Measurements from ENCODE around the gene IPO13.

Gene IPO13, protein sequence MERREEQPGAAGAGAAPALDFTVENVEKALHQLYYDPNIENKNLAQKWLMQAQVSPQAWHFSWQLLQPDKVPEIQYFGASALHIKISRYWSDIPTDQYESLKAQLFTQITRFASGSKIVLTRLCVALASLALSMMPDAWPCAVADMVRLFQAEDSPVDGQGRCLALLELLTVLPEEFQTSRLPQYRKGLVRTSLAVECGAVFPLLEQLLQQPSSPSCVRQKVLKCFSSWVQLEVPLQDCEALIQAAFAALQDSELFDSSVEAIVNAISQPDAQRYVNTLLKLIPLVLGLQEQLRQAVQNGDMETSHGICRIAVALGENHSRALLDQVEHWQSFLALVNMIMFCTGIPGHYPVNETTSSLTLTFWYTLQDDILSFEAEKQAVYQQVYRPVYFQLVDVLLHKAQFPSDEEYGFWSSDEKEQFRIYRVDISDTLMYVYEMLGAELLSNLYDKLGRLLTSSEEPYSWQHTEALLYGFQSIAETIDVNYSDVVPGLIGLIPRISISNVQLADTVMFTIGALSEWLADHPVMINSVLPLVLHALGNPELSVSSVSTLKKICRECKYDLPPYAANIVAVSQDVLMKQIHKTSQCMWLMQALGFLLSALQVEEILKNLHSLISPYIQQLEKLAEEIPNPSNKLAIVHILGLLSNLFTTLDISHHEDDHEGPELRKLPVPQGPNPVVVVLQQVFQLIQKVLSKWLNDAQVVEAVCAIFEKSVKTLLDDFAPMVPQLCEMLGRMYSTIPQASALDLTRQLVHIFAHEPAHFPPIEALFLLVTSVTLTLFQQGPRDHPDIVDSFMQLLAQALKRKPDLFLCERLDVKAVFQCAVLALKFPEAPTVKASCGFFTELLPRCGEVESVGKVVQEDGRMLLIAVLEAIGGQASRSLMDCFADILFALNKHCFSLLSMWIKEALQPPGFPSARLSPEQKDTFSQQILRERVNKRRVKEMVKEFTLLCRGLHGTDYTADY

DNA sequence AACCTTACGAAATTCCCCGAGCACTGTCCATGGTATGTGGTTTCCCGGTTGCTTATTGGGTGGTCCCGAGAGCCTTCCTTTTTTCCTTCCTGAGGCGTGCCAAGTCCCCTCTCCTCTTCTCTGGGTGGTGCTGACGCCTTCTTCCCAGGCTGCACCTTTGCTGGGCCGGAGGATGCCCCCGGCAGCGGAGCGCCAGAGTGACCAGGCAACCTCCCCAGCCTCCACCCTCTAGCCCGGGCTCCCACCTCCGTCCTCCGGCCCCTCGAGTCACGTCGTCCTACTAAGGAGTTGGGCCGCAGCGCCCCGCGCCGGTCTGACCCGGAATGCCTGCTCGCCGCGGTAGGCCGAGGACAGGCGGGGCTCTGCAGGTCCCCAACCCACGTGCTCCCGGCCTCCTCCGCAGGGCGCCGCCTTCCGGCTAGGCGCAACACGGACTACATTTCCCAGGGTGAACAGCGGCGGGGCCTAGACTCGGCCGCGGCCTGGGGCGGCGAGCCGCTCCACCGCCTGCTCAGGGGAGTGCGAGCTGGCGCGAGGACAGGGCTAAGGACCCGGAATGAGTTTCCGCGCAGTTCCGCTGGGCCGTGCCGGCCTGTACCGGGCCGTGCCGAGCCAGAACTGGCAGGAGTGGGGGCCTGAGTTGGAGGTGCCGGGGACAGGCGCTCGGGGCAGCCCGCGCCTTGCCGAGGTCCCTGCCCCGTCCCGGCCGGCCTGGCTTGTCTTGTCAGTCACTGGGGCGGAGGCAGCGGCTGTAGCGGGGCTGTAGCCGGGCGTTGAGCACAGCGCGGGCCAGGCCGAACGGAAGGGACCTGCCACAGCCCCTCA is at the start of gene IPO13:
TSS of gene IPO13 (plus strand) at position 715 of the 825 bp plus-strand sequence. CDS start 651 bp downstream, outside the sequence.
- Mint-ChIP-seq H3K9me3 (no peaks in the 10 kb centered on the region), H3K27ac (peak within 1 kb of the TSS; percentile 99), H3K4me1 (peaks cover 58% of the 10 kb centered on the region), H3K27me3 (no peaks in the 10 kb centered on the region), H3K4me3 (peak within 1 kb of the TSS; percentile 91 to 98)
- peak; percentile 97 for ATAC-seq
- DNase-seq = peak; percentile 98

DNA sequence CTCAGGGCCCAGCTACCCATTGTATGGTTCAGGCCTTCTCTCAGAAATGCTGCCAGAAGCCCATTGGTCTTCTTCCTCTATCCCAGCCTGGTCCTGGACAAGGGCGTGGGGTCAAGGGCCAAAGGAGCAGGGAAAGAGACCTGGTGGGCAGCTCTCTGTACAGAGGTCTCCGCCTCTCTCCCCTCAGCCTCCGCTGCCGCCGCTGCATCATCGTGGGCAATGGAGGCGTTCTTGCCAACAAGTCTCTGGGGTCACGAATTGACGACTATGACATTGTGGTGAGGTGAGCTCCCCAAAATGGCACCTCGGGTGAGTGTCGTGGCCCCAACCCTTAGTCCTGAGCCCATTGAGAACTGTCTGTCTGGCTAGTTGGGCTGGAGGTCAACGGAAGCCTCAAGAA is 47.8 kb upstream of the IPO13 start:
- H3K9me3 Mint-ChIP-seq = no peaks in the 10 kb centered on the region
- ATAC-seq (no peak), DNase-seq (no peak)
- no peaks in the 10 kb centered on the region for H3K27me3 Mint-ChIP-seq
- peak overlapping the region; percentile 49 to 60 for H3K27ac Mint-ChIP-seq
- no peak overlapping the region for H3K4me3 Mint-ChIP-seq
- no peaks in the 10 kb centered on the region for H3K4me1 Mint-ChIP-seq

DNA sequence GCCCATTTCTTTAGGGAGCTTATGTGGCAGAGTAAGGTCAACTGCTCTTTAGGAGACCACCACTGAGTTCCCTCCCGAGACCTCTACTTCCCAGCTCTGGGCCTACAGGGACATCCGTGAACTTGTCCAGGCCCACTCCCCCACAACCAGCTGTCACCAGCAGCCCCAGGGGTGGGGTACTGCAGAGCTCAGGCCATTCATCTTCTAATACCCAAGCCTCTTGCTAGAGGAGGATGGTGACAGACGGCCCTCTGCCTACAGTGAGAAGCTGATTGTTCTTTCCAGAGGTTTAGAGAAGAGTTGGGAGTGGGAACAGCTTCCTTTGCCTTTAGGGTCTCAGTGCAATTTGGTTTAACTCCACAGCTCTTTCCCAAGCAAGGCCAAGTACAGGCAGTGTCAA is 46.4 kb upstream of the IPO13 start:
- Mint-ChIP-seq H3K27ac (peak overlapping the region in 1 of 2 donors; percentile 63), H3K27me3 (no peaks in the 10 kb centered on the region), H3K4me1 (no peaks in the 10 kb centered on the region), H3K9me3 (no peaks in the 10 kb centered on the region), H3K4me3 (no peak overlapping the region)
- DNase-seq = no peak
- peak; percentile 18 for ATAC-seq

DNA sequence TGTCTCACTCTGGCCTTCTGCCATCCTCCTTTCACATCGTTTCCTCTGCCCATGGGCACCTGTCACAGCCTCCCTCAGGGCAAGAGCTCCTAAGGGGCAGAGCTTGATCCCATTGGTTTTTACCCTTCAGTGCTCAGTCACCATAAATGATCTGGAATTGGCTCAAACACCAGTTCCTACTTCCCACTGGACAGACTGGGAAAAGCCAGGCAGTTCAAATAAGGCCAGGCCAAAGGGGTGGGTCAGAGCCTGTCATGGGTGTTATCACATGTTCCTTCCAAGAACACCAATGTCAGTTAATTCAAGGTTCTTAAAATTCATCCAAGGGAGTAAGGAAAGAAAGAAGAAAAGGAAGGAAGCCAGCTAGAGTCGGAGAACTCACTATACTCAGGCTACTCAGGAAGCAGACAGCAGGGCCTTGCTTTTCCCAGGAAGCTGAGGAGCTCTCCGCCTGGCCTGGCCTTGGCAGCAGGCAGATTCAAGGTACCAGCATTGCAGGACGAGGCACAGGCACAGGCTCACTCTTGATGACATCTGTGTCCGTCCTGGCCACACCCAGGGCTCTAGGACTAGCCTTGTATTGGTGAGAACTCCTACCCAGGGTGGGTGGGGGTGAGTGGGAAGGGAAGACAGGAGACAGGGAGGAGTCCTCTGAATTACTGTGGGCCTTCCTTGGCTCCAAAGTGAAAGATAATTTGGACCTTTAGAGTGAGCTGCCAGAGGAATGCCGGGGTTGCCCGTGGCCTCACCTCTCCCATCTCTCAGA is 45.4 kb upstream of the IPO13 start:
- Mint-ChIP-seq H3K27ac (no peak overlapping the region), H3K9me3 (no peaks in the 10 kb centered on the region), H3K4me3 (no peak overlapping the region), H3K4me1 (no peaks in the 10 kb centered on the region), H3K27me3 (no peaks in the 10 kb centered on the region)
- DNase-seq = no peak
- no peak for ATAC-seq

DNA sequence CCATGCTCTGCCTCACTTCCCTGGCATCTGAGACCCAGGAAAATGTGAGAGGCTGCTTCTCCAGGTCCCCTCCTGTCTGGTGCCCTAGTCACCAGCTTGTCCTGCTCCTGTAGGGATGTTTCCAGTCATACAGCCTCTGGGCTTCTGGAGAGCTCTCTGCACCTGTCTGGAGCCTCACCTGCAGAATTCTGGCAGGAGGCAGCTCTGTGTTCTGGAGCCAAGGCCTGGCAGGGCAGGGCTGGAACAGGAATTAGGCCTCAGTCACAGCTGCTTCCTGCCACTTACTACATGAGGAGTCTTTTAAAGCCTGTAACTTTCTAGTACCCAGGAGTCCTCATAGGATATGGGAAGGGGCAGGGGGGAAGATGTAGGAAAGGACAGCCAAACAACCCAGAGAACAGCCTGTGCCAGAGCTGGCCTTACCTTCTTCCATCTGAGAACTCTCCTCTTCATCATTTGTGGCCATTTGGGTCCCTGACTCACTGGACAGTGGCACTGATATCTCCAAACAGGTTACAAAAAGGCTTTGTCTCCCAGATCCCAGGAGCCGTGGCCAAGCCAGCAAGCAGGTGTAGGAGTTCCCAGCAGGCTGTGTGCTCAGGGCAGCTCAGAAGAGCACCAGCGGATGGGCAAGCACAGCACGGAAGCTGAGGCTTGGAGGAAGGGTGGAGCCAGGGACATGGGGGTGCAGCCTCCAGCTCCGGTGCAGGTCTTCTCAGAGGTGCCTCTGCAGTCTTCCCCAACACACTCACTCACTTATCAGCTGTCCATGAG is 44.5 kb upstream of the IPO13 start:
- H3K4me1 Mint-ChIP-seq = no peaks in the 10 kb centered on the region
- peak overlapping the region; percentile 27 to 88 for H3K27ac Mint-ChIP-seq
- H3K4me3 Mint-ChIP-seq = no peak overlapping the region
- no peak for DNase-seq
- ATAC-seq = no peak
- H3K9me3 Mint-ChIP-seq = no peaks in the 10 kb centered on the region
- H3K27me3 Mint-ChIP-seq = no peaks in the 10 kb centered on the region

DNA sequence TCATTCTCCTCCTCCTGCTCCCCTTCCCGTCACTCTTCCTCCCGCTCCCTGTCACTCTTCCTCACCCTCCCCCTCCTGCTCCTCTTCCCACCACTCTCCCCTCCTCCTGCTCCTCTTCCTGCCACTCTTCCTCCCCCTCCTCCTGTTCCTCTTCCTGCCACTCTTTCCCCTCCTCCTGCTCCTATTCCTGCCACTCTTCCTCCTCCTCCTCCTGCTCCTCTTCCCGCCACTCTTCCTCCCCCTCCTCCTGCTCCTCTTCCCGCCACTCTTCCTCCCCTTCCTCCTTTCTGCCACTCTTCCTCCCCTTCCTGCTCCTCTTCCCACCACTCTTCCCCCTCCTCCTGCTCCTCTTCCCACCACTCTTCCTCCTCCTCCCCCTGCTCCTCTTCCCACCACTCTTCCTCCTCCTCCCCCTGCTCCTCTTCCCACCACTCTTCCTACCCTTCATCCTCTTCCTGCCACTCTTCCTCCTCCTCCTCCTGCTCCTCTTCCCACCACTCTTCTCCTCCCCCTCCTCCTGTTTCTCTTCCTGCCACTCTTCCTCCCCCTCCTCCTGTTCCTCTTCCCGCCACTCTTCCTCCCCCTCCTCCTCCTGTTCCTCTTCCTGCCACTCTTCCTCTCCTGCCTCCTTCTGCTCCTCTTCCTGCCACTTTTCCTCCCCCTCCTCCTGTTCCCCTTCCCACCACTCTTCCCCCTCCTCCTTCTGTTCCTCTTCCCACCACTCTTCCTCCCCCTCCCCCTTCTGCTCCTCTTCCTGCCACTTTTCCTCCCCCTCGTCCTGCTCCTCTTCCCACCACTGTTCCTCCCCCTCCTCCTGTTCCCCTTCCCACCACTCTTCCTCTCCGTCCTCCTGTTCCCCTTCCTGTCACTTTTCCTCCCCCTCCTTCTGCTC is 41.8 kb upstream of the IPO13 start:
- no peaks in the 10 kb centered on the region for H3K27me3 Mint-ChIP-seq
- H3K9me3 Mint-ChIP-seq = no peaks in the 10 kb centered on the region
- DNase-seq (no peak), ATAC-seq (no peak)
- no peaks in the 10 kb centered on the region for H3K4me1 Mint-ChIP-seq
- no peak overlapping the region for H3K4me3 Mint-ChIP-seq
- no peak overlapping the region for H3K27ac Mint-ChIP-seq

DNA sequence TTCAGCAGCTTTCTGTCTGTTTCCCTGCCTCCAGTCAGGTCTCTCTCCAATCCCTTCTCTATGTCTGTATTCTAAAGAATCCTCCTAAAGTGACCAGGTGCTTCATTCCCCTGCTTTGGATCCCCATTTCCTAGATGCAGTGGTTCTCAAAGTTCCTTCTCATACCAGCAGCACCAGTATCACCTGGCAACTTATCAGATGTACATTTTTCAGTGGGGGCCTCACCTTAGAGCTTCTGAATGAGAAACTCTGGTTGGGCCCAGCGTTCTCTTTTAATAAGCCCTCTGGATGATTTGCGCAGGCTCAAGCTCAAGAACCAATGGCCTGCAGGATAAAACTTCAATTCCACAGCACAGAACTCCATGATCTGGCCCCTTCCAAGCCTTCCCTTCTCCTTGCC is 38.5 kb upstream of the IPO13 start:
- no peak for ATAC-seq
- Mint-ChIP-seq H3K27me3 (no peaks in the 10 kb centered on the region), H3K9me3 (no peaks in the 10 kb centered on the region), H3K27ac (peak overlapping the region in 1 of 2 donors; percentile 54), H3K4me1 (no peaks in the 10 kb centered on the region), H3K4me3 (no peak overlapping the region)
- DNase-seq = no peak

DNA sequence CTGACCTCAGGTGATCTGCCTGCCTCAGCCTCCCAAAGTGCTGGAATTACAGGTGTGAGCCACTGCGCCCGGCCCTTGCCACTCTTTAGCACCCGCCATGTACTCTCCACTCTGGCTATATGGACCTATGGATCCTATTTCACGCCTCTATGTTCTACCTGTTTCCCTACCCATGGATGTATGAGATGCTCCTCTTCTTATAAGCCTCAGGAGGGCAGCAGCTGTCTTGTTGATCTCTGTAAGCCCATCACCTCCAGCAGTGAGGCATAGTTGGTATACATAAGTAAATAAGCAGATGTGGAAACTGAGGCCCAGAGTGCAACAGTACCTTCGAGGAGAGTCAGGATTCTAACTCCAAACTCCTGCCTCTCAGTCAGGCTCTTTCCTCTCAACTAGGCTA is 37.9 kb upstream of the IPO13 start:
- H3K27ac Mint-ChIP-seq = peak overlapping the region in 1 of 2 donors; percentile 64
- DNase-seq = no peak
- no peaks in the 10 kb centered on the region for H3K27me3 Mint-ChIP-seq
- H3K4me1 Mint-ChIP-seq = no peaks in the 10 kb centered on the region
- H3K4me3 Mint-ChIP-seq = no peak overlapping the region
- H3K9me3 Mint-ChIP-seq = no peaks in the 10 kb centered on the region
- no peak for ATAC-seq

DNA sequence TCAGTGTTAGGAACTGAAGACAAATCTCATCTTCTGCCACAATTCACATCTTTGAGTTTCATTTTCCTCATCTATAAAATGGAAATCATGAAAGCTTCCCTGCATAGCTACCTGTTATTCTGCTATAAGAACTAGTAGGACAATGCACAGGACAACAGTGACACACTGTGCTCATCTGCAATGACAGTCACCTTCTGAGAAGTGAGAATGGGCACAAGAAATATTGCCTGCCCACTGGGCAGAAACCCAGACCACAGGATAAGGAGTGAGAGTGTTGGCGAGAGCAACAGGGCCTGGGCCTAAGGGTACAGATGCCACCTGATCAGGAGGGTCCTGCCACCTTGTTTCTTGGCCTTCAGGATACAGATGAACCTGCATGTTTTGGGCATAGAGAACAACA is 36.4 kb upstream of the IPO13 start:
- ATAC-seq = no peak
- Mint-ChIP-seq H3K27ac (peak overlapping the region in 1 of 2 donors; percentile 63), H3K27me3 (no peaks in the 10 kb centered on the region), H3K9me3 (no peaks in the 10 kb centered on the region), H3K4me3 (no peak overlapping the region), H3K4me1 (no peaks in the 10 kb centered on the region)
- DNase-seq = no peak

DNA sequence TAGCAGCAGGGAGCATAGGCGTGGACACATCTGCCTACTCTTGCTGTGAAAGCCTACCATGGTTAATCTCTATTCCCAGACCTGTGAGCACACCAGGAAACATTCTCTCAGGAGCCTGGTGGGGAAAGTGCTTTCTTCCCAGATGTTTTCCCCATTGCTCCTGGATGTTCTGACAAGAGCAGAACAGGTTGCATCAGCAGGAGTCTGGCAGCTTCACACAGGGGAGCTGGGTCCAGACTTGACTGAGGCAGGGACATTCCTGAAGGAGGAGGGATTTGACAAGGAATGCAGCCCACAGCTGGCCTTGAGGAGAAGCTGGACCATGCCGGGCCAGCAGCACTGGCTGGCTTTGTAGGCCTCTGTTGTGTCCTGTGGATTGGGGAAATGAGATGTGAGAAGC is 34.1 kb upstream of the IPO13 start:
- Mint-ChIP-seq H3K4me1 (no peaks in the 10 kb centered on the region), H3K27ac (peak overlapping the region in 1 of 2 donors; percentile 42), H3K27me3 (no peaks in the 10 kb centered on the region), H3K4me3 (no peak overlapping the region), H3K9me3 (no peaks in the 10 kb centered on the region)
- DNase-seq = no peak
- ATAC-seq = no peak

DNA sequence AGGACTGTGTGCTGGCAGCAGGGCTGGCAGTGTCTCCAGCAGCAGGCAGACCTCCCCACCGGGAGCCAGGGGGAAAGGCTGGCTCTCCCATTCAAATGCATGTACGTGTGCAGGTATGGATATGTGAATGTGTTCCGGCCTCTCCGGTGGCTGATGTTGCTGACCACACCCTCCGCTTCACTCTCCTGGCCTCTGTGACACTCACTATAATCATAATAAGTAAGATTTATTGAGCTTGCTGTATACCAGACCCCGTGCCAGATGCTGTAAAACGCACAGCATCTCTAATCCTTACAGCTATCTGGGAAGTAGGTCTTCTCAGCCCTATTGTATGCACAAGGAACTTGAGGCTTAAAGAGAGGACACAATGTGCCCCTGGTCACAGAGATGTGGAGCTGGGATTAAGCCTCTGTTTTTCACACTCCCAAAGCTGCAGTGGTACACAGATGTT is 33.7 kb upstream of the IPO13 start:
- no peaks in the 10 kb centered on the region for H3K27me3 Mint-ChIP-seq
- H3K4me1 Mint-ChIP-seq = no peaks in the 10 kb centered on the region
- H3K27ac Mint-ChIP-seq = no peak overlapping the region
- no peaks in the 10 kb centered on the region for H3K9me3 Mint-ChIP-seq
- DNase-seq = no peak
- ATAC-seq = no peak
- H3K4me3 Mint-ChIP-seq = no peak overlapping the region

DNA sequence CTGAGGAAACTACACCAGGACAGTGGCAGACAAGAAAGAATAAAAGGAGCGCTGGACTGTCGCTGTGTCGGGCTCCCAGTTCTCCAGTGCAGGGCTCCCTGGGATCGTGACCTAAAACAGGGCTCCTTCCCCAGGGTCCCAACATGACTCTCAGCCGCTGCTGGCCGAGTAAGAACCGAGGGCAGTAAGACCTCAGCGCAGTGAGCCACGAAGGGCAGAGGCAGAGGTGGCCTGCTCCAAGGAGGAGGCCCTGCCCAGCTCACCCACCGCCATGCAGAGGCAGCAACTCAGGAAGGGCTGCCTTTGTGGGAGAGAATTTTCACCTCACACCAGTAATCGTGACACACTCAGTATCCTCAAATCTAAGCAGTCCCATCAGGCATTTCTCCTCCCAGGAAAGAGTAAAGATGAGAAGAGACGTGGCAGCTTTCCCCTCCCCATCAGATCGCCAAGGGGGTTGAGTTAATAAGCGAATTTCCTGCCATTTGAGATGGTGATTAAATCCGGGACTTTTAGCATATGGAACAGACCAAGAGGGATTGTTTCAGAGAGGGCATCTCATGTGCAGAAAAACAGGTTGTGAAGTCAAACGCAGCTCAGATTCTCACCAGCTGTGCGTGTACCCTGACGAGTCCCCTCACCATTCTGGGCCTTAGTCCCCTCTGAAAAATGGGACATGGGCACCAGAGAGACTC is 32.9 kb upstream of the IPO13 start:
- Mint-ChIP-seq H3K27ac (no peak overlapping the region), H3K9me3 (no peaks in the 10 kb centered on the region), H3K27me3 (no peaks in the 10 kb centered on the region), H3K4me3 (no peak overlapping the region), H3K4me1 (no peaks in the 10 kb centered on the region)
- DNase-seq (no peak), ATAC-seq (no peak)
